HepG2 (cell line): ENCODE results near the gene SLCO4A1. TPM values are rescaled to one million over a fixed set of nuclear protein-coding genes. Genes with fewer than 3 reads are reported as not detected.

ENCODE experiments used
- ATAC-seq: fragments of 200-7000 bp; cut with Tn5 transposase; 3 replicates; pipeline ENCODE4 v1.9.1; 2020; ENCODE audit warnings: mild to moderate bottlenecking, moderate library complexity
- BruUV-seq: library from RNA; stranded (reverse); fragments of 400-500 nt; replicated peaks from 2 replicates; lab custom pipeline; 2021; lab: Mats Ljungman, UMichigan
- CTCF ChIA-PET: fragments of 300-600 bp; formaldehyde crosslinking; extraction: SDS; loops from one replicate; lab custom pipeline; 2021; ENCODE audit warnings: low total read pairs, inconsistent platforms, low intra/inter-chr PET ratio; lab: Yijun Ruan, JAX
- POLR2A ChIA-PET: fragments of 350-600 bp; sonication (Branson Sonifier 250); formaldehyde crosslinking; loops from one replicate; lab custom pipeline; 2020; ENCODE audit warnings: antibody characterized with exemption, inconsistent platforms; lab: Yijun Ruan, JAX
- DNase-seq: peaks from one replicate; pipeline ENCODE4 v3.0.0-alpha.2; 2015; ENCODE audit warnings: low spot score
- FAIRE-seq: peaks from 3 replicates; lab custom pipeline; 2011; peaks lifted over from hg19 to GRCh38; lab: Jason Lieb, UNC
- H2AFZ ChIP-seq: one replicate; pipeline ENCODE4 v1.6.1; 2011; ENCODE audit warnings: low read length, inconsistent platforms
- H3K27ac ChIP-seq: fragments of 300-600 bp; 3 replicates; pipeline ENCODE4 v1.8.0; 2011; ENCODE audit warnings: mixed run types, mild to moderate bottlenecking, mixed read lengths, low read length, inconsistent platforms; ENCODE audit not compliant: insufficient read depth; ENCODE audit errors: extremely low read length
- H3K27me3 ChIP-seq, 2 experiments: fragments of 200-600 bp in 1 of 2; 2 replicates in 1 of 2; 3 replicates in 1 of 2; pipeline versions ENCODE4 v1.6.0 to v1.8.0; 2011; ENCODE audit warnings: low read length in 2 of 2, mild to moderate bottlenecking in 2 of 2, moderate library complexity in 2 of 2, inconsistent platforms in 1 of 2; ENCODE audit not compliant: insufficient read depth in 2 of 2, control insufficient read depth in 1 of 2
- H3K36me3 ChIP-seq, 2 experiments: fragments of 200-600 bp in 1 of 2; replicated peaks in 1 of 2; 2 replicates in 1 of 2; 3 replicates in 1 of 2; pipeline versions ENCODE4 v1.5.1 to v1.8.0; 2011; ENCODE audit warnings: low read length in 2 of 2, inconsistent platforms in 1 of 2; ENCODE audit not compliant: insufficient read depth in 2 of 2, control insufficient read depth in 1 of 2
- H3K4me1 ChIP-seq: 2 replicates; pipeline ENCODE4 v1.5.1; 2012; ENCODE audit warnings: low read length, inconsistent platforms; ENCODE audit not compliant: insufficient read depth
- H3K4me2 ChIP-seq: 2 replicates; pipeline ENCODE4 v1.6.0; 2011; ENCODE audit warnings: low read depth, low read length, inconsistent platforms
- H3K4me3 ChIP-seq, 3 experiments: fragments of 200-600 bp in 1 of 3; sonication (generic), shearing (Covaris generic) in 1 of 3; replicated peaks in 1 of 3; 2 replicates each; pipeline ENCODE4 v1.5.1; 2011 to 2016; ENCODE audit warnings: low read length in 3 of 3, inconsistent platforms in 2 of 3, low read depth in 2 of 3, mild to moderate bottlenecking in 2 of 3, control low read depth in 1 of 3, mixed read lengths in 1 of 3; ENCODE audit not compliant: insufficient read depth in 1 of 3
- H3K79me2 ChIP-seq: one replicate; pipeline ENCODE4 v1.6.1; 2011; ENCODE audit warnings: low read length, inconsistent platforms; ENCODE audit not compliant: insufficient read depth
- H3K9ac ChIP-seq: 2 replicates; pipeline ENCODE4 v1.6.0; 2011; ENCODE audit warnings: mild to moderate bottlenecking, low read depth, low read length, inconsistent platforms; ENCODE audit not compliant: insufficient read depth
- H3K9me3 ChIP-seq: 2 replicates; pipeline ENCODE4 v1.5.1; 2012; ENCODE audit warnings: mild to moderate bottlenecking, low read length
- H4K20me1 ChIP-seq: 2 replicates; pipeline ENCODE4 v1.6.0; 2011; ENCODE audit warnings: inconsistent platforms, mild to moderate bottlenecking, low read length, moderate library complexity; ENCODE audit not compliant: insufficient read depth
- AGO2 ChIP-seq: fragments of 200-400 bp; formaldehyde crosslinking; optimal IDR thresholded peaks from 2 replicates; pipeline ENCODE3; 2017; ENCODE audit warnings: mild to moderate bottlenecking, low read depth, low read length, moderate library complexity
- ARNT2 ChIP-seq: sonication (generic); formaldehyde crosslinking; IDR thresholded peaks from 2 replicates; pipeline ENCODE4 v1.8.0; 2022; ENCODE audit warnings: mild to moderate bottlenecking, low read depth, missing genetic modification reagents, moderate library complexity
- CEBPB ChIP-seq: IDR thresholded peaks from 2 replicates; pipeline ENCODE4 v1.6.1; 2011; ENCODE audit warnings: low read depth, low read length, improper control_type of control experiment, borderline replicate concordance
- GABPB1 ChIP-seq: IDR thresholded peaks from 2 replicates; pipeline ENCODE4 v1.6.1; 2016; ENCODE audit warnings: mild to moderate bottlenecking, missing genetic modification reagents, moderate library complexity, missing compliant biosample characterization
- HOXD1 ChIP-seq: sonication (generic); formaldehyde crosslinking; IDR thresholded peaks from 2 replicates; pipeline ENCODE4 v1.5.0; 2020; ENCODE audit warnings: missing genetic modification reagents
- KLF9 ChIP-seq: IDR thresholded peaks from 2 replicates; pipeline ENCODE4 v1.6.1; 2016; ENCODE audit warnings: low read depth
- MYC ChIP-seq: sonication (generic); formaldehyde crosslinking; IDR thresholded peaks from 2 replicates; pipeline ENCODE4 v1.9.0; 2021; ENCODE audit warnings: missing genetic modification reagents, borderline replicate concordance
- NONO ChIP-seq, 2 experiments: fragments of 450-650 bp in 1 of 2; sonication (generic) in 1 of 2; formaldehyde crosslinking in 1 of 2; IDR thresholded peaks in 1 of 2; conservative IDR thresholded peaks in 1 of 2; 2 replicates each; pipeline versions ENCODE4 v1.6.1 to v1.8.0; 2017 to 2022; ENCODE audit warnings: mild to moderate bottlenecking in 1 of 2, missing genetic modification reagents in 1 of 2, moderate library complexity in 1 of 2
- SP140L ChIP-seq: sonication (generic); formaldehyde crosslinking; IDR thresholded peaks from 2 replicates; pipeline ENCODE4 v1.4.0; 2020; ENCODE audit warnings: missing genetic modification reagents, borderline replicate concordance
- ZFP41 ChIP-seq: sonication (generic); formaldehyde crosslinking; IDR thresholded peaks from 2 replicates; pipeline ENCODE4 v1.4.0; 2020; ENCODE audit warnings: mild to moderate bottlenecking, missing genetic modification reagents, borderline replicate concordance
- ZNF468 ChIP-seq: sonication (generic); formaldehyde crosslinking; IDR thresholded peaks from 2 replicates; pipeline ENCODE4 v1.8.0; 2022; ENCODE audit warnings: mild to moderate bottlenecking, moderate library complexity, missing genetic modification reagents
- ZNF558 ChIP-seq: sonication (generic); formaldehyde crosslinking; IDR thresholded peaks from 2 replicates; pipeline ENCODE4 v1.9.0; 2022; ENCODE audit warnings: mild to moderate bottlenecking, missing genetic modification reagents, borderline replicate concordance
- ZSCAN9 ChIP-seq: IDR thresholded peaks from 2 replicates; pipeline ENCODE4 v1.6.1; 2016; ENCODE audit warnings: borderline replicate concordance
- WGBS: methylation state at CpG from one replicate; pipeline ENCODE4 v1.1.6; 2017; ENCODE audit warnings: low lambda C conversion rate; 5-methylcytosine and 5-hydroxymethylcytosine counted together
- in situ Hi-C: cut with HindIII; loops from 2 replicates; pipeline ENCODE4 v1.10.0; 2017; ENCODE audit warnings: low pct_unique_long_range_greater_than_20kb; ENCODE audit not compliant: extremely low pct_ligation_motif_present
- intact Hi-C: fragments of 100-400 bp; cut with micrococcal nuclease; formaldehyde crosslinking; loops from one replicate; pipeline ENCODE4 v1.10.0; 2022; ENCODE audit not compliant: unreplicated experiment
- polyA plus RNA-seq, 8 experiments: library from polyadenylated mRNA; depleted of rRNA in 3 of 8; stranded (reverse) in 7 of 8; unstranded in 1 of 8; fragments of >200 nt; fragmentation: Illumina TruSeq in 4 of 8; extraction: Trizol in 4 of 8; gene quantifications; 2 replicates each; pipeline versions ENCODE4 v1.2.1 to v1.2.3, GENCODE V29; 2011 to 2016; ENCODE audit warnings: low read depth in 4 of 8, missing spikeins in 1 of 8, mixed read lengths in 1 of 8; ENCODE audit not compliant: insufficient read depth in 1 of 8
- total RNA-seq, 5 experiments: library from RNA; depleted of rRNA; stranded (reverse); fragments of >200 nt; fragmentation: Illumina TruSeq; extraction: Trizol; gene quantifications; 2 replicates each; pipeline ENCODE4 v1.2.3, GENCODE V29; 2016; ENCODE audit warnings: low read depth in 1 of 5
- TF ChIP-seq, protein P1 (sequence below): IDR thresholded peaks from 2 replicates; pipeline ENCODE4 v1.6.1; 2018; ENCODE audit warnings: missing genetic modification reagents

The SLCO4A1 gene
- total and polyA plus RNA-seq, 2 of the 13 experiments (the other 11 are each of a cell fraction or from before 2014, with no cell fraction given): 55.5 to 112 TPM

GRCh38 chr20:62599216-62600110 lies 42.8 kb upstream of the SLCO4A1 start (continued):
- TF ChIP-seq ZNF558 (no peak), HOXD1 (CRISPR knock-in tag) (no peak), ZNF468 (CRISPR knock-in tag) (no peak), MYC (CRISPR knock-in tag) (no peak), GABPB1 (no peak)

DNA sequence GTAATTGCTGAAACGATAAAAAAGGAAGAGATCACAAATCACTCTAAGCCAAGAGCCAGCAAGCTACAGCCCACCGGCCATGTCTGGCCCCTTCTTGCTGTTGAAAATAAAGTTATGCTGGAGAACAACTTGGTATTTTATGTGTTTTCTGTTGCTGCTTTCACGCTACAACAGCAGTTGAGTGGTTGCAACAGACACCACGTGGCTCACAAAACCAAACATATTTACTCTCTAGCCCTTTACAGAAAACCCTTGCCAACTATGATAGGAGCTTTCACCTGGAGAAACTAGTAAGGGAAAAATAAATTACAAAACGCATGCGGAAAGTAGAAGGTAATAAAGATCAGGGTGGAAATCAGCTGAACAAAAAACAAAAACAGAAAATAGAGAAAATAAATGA lies 41.1 kb upstream of the SLCO4A1 start:
- no TSS peak for BruUV-seq
- no peaks in the 10 kb centered on the region for H3K36me3 ChIP-seq
- H3K27me3 ChIP-seq: peaks cover 47 to 94% of the 10 kb centered on the region in 2 experiments
- no peak overlapping the region for H2AFZ ChIP-seq
- ChIA-PET POLR2A (no interaction called here), CTCF (no interaction called here)
- H3K9ac ChIP-seq: no peak overlapping the region
- no peak overlapping the region for H3K27ac ChIP-seq
- H3K4me2 ChIP-seq: no peak overlapping the region
- H3K4me1 ChIP-seq: peaks cover 3% of the 10 kb centered on the region; the same call in 1 of the 2 replicates
- WGBS: 12% methylated on average over 6 of the region's 6 CpGs
- no peaks in the 10 kb centered on the region for H4K20me1 ChIP-seq
- intact Hi-C loops (no loop called here), in situ Hi-C loops (no loop called here)
- no peak for TF ChIP-seq KLF9 (CRISPR knock-in tag)
- TF ChIP-seq ARNT2 (CRISPR knock-in tag): no peak
- no peak for TF ChIP-seq NONO (IDR thresholded peaks at IDR 0.05)
- no peak for TF ChIP-seq NONO (CRISPR knock-in tag; conservative IDR thresholded peaks at IDR 0.05)
- TF ChIP-seq SP140L: no peak
- TF ChIP-seq ZSCAN9: no peak
- TF ChIP-seq, protein P1, sequence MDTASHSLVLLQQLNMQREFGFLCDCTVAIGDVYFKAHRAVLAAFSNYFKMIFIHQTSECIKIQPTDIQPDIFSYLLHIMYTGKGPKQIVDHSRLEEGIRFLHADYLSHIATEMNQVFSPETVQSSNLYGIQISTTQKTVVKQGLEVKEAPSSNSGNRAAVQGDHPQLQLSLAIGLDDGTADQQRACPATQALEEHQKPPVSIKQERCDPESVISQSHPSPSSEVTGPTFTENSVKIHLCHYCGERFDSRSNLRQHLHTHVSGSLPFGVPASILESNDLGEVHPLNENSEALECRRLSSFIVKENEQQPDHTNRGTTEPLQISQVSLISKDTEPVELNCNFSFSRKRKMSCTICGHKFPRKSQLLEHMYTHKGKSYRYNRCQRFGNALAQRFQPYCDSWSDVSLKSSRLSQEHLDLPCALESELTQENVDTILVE: no peak
- no peak for TF ChIP-seq AGO2
- TF ChIP-seq CEBPB: peak; percentile 3; the same call in 1 of the 2 replicates
- no peak for TF ChIP-seq ZFP41 (CRISPR knock-in tag)
- H3K9me3 ChIP-seq: no peaks in the 10 kb centered on the region
- DNase-seq: no peak
- no peak overlapping the region for H3K4me3 ChIP-seq
- no peaks in the 10 kb centered on the region for H3K79me2 ChIP-seq
- FAIRE-seq: no peak
- ATAC-seq: no peak
